ENCODE data around the gene COLGALT1. TPM values are rescaled to one million over a fixed set of nuclear protein-coding genes. Genes with fewer than 3 reads are reported as not detected.

COLGALT1 gene
- total RNA-seq, 4 donors from 2014 or later = 58.2 to 118 (median 94.5) TPM

DNA sequence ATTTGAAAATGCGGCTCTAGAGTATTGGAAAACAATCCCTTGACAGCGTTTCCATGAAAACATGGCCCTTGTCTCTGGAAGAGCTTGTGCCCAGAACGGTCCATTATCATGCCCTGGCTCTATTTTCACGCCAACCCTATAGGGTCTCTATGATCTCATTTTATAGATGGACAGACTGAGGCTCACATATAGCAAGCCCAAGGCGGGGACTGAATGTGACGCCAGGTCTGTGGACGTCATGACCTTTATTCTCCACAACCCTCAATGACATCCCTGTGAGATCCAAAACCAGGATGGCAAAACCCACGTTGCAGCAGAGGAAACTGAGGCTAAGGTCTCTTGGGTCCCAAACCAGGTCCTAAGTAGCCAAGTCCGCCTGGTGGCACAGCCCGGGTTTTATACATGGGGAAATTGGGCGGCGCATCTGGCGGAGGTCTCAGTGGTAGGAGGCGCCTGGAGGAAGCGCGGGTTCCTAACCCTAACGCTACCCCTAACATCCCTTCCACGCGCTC lies 425 bp upstream of the COLGALT1 start:
- TF ChIP-seq, protein P1, sequence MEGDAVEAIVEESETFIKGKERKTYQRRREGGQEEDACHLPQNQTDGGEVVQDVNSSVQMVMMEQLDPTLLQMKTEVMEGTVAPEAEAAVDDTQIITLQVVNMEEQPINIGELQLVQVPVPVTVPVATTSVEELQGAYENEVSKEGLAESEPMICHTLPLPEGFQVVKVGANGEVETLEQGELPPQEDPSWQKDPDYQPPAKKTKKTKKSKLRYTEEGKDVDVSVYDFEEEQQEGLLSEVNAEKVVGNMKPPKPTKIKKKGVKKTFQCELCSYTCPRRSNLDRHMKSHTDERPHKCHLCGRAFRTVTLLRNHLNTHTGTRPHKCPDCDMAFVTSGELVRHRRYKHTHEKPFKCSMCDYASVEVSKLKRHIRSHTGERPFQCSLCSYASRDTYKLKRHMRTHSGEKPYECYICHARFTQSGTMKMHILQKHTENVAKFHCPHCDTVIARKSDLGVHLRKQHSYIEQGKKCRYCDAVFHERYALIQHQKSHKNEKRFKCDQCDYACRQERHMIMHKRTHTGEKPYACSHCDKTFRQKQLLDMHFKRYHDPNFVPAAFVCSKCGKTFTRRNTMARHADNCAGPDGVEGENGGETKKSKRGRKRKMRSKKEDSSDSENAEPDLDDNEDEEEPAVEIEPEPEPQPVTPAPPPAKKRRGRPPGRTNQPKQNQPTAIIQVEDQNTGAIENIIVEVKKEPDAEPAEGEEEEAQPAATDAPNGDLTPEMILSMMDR (IDR thresholded peaks at IDR 0.05; ENCODE audit: low read depth) = no peak

DNA sequence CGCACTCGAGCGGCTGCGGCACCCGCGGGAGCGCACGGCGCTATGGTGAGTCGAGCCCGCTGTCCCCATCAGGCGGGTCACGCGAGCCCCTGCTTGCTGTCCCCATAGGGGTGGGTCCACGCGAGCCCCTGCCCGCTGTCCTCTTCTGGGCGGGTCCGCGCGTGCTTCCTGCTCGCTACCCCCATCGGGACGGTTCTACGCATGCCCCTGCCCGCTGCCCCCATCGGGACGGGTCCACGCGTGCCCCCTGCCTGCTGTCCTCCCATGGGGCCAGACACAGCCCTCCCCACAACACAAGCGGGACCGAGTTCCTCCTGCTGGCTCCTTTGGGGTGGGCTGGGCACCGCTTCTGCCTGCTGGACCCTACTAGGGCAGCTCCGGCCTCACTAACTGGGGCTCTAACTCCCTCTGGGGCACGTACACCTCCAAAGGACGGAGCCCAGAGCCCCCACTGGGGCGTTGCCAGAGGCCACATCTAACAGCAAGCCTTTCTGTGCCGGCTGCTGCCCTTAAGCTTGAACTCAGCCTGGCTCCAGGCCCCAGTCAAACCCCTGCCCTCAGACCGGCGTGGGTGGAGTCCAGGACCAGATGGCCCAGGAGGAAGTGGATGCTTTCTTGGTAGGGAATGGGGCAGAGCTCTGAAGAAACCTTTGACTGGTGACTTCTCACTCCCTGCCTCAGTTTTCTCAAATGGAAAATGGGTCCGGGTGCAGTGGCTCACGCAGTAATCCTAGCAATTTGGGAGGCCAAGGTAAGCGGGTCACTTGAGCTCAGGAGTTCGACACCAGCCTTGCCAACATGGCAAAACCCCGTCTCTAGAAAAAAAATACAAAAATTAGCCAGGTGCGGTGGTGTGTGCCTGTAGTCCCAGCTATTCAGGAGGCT lies 722 bp downstream of the COLGALT1 start:
- TF ChIP-seq, protein P1 (IDR thresholded peaks at IDR 0.05; ENCODE audit: low read depth) = no peak

DNA sequence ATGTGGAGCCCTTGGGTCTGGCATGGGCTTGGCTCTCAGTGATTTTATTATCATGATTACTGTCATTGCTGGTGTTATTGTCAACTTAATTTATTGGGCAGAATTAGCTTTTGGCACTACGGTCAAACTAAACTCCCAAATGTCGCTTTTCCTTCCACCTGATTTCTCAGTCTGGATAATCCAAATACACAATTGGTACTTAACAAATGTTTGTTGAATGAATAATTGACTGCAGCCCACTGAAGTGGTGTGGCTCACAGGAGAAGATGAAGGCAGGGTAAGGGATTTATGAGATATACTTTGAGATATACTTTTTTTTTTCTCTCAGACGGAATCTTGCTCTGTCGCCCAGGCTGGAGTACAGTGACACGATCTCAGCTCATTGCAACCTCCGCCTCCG lies 1.5 kb downstream of the COLGALT1 start:
- TF ChIP-seq, protein P1 (IDR thresholded peaks at IDR 0.05; ENCODE audit: low read depth) = no peak

DNA sequence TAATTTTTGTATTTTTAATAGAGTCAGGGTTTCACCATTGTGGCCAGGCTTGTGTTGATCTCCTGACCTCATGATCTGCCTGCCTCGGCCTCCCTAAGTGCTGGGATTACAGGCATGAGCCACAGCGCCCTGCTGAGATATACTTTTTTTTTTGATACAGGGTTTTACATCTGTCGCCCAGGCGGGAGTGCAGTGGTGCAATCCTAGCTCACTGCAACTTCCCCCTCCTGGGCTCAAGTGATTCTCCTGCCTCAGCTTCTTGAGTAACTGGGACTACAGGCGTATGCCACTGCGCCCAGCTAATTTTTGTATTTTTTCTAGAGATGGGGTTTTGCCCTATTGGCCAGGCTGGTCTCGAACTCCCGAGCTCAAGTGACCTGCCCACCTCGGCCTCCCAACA lies 2.0 kb downstream of the COLGALT1 start:
- TF ChIP-seq, protein P1 (IDR thresholded peaks at IDR 0.05; ENCODE audit: low read depth) = no peak

DNA sequence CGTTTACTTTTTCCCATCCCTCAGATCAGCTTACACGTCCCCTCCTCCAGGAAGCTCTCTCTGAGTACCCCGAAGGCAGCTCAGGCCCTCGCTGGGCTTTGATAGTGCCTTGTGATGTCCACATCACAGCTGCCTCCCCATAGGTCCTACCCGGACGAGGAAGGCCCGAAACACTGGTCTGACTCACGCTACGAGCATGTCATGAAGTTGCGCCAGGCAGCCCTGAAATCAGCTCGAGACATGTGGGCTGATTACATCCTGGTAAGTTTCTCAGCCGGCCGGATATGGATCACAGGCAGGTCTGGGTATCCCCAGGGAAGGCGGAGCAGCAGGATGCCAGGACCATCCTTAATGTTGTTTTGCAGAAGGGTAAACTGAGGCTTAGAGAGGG lies 4.8 kb downstream of the COLGALT1 start:
- TF ChIP-seq, protein P1 (IDR thresholded peaks at IDR 0.05; ENCODE audit: low read depth) = no peak

DNA sequence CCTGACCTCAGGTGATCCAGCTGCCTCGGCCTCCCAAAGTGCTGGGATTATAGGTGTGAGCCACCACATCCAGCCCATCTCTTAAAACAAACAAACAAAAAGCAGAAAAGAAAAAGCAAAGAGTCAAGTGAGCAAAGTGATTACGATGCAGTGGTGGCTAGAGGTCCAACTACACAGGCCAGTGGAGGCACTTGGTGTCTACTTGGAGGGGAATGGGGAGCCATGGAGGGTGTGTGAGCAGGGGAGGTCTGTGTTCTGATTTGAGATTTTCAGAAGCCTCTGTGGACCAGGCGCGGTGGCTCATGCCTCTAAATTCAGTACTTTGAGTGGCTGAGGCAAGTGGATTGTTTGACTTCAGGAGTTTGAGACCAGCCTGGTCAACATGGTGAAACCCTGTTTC lies 6.6 kb downstream of the COLGALT1 start:
- TF ChIP-seq, protein P1 (IDR thresholded peaks at IDR 0.05; ENCODE audit: low read depth) = no peak

DNA sequence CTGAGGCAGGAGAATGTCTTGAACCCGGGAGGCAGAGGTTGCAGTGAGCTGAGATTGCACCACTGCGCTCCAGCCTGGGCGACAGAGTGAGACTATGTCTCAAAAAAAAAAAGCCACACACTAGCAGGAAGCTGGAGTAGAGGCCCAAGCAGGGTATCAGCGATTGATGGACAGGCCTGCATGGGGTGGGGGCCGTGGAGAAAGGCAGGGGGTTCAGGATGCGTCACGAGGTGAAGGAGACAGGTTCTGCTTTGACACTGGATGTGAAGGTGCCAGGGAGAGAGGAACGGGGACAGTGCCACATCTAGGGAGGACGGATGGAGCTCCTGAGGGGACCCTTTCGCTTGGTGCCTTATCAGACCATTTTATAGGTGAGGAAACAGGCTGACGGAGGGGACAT lies 7.1 kb downstream of the COLGALT1 start:
- TF ChIP-seq, protein P1 (IDR thresholded peaks at IDR 0.05; ENCODE audit: low read depth) = no peak

Measured in subcutaneous adipose tissue (tissue), 4 donors.